Measurements from ENCODE around the gene MOB1A. TPM values are rescaled to one million over a fixed set of nuclear protein-coding genes. Genes with fewer than 3 reads are reported as not detected.

MOB1A gene
- total and polyA plus RNA-seq, 2 donors from 2014 or later: 36.2 to 117 TPM

GRCh38 chr2:74226648-74227213, 48.1 kb upstream of the MOB1A start:
- intact Hi-C loops (cut with DNase I): no loop called here
- peaks cover 0 to 5% (median 0%) of the 10 kb centered on the region in 3 donors for H3K4me1 ChIP-seq (ENCODE audit: control insufficient read depth in 2 of 3, insufficient read depth in 2 of 3, low read depth in 1 of 3, low read length in 3 of 3)
- no peaks in the 10 kb centered on the region for H3K36me3 ChIP-seq (ENCODE audit: control insufficient read depth in 2 of 3, insufficient read depth in 3 of 3, low read length in 3 of 3)
- H3K9ac ChIP-seq (ENCODE audit: low read length in 3 of 3): no peak overlapping the region
- no peaks in the 10 kb centered on the region for H3K27me3 ChIP-seq (ENCODE audit: control insufficient read depth, insufficient read depth, low read length)
- H3K9me3 ChIP-seq (ENCODE audit: control insufficient read depth in 2 of 3, insufficient read depth in 1 of 3, low read length in 3 of 3): no peaks in the 10 kb centered on the region
- TF ChIP-seq CTCF (IDR thresholded peaks at IDR 0.05; ENCODE audit: borderline replicate concordance, extremely low read depth, insufficient read depth): no peak
- DNase-seq (peak in 1 of 5 donors; percentile 7), FAIRE-seq (no peak)
- peak overlapping the region in 1 of 2 donors; percentile 5 for H3K27ac ChIP-seq (ENCODE audit: low read depth in 2 of 2, low read length in 2 of 2)
- no peak overlapping the region for H3K4me3 ChIP-seq (ENCODE audit: low read length in 3 of 3)

- no peak for TF ChIP-seq CTCF (IDR thresholded peaks at IDR 0.05; ENCODE audit: borderline replicate concordance, extremely low read depth, insufficient read depth)
- FAIRE-seq (no peak), DNase-seq (no peak)
- H3K27ac ChIP-seq (ENCODE audit: low read depth in 2 of 2, low read length in 2 of 2): no peak overlapping the region
- no peak overlapping the region for H3K4me3 ChIP-seq (ENCODE audit: low read length in 3 of 3)
- no peaks in the 10 kb centered on the region for H3K9me3 ChIP-seq (ENCODE audit: control insufficient read depth in 2 of 3, insufficient read depth in 1 of 3, low read length in 3 of 3)
- intact Hi-C loops (cut with DNase I): no loop called here
- no peak overlapping the region for H3K9ac ChIP-seq (ENCODE audit: low read length in 3 of 3)
- H3K27me3 ChIP-seq (ENCODE audit: control insufficient read depth, insufficient read depth, low read length): no peaks in the 10 kb centered on the region
- H3K4me1 ChIP-seq (ENCODE audit: control insufficient read depth in 2 of 3, insufficient read depth in 2 of 3, low read depth in 1 of 3, low read length in 3 of 3): peaks cover 0 to 5% (median 0%) of the 10 kb centered on the region in 3 donors
- H3K36me3 ChIP-seq (ENCODE audit: control insufficient read depth in 2 of 3, insufficient read depth in 3 of 3, low read length in 3 of 3): no peaks in the 10 kb centered on the region
These were observed 47.2 kb upstream of the MOB1A start for GRCh38 chr2:74225698-74226459.

GRCh38 chr2:74223941-74224770, 45.5 kb upstream of the MOB1A start:
- Histone ChIP-seq H3K9ac (ENCODE audit: low read length in 3 of 3) (no peak overlapping the region), H3K27me3 (ENCODE audit: control insufficient read depth, insufficient read depth, low read length) (no peaks in the 10 kb centered on the region), H3K4me1 (ENCODE audit: control insufficient read depth in 2 of 3, insufficient read depth in 2 of 3, low read depth in 1 of 3, low read length in 3 of 3) (peaks cover 0 to 5% (median 0%) of the 10 kb centered on the region in 3 donors), H3K9me3 (ENCODE audit: control insufficient read depth in 2 of 3, insufficient read depth in 1 of 3, low read length in 3 of 3) (no peaks in the 10 kb centered on the region), H3K27ac (ENCODE audit: low read depth in 2 of 2, low read length in 2 of 2) (no peak overlapping the region), H3K36me3 (ENCODE audit: control insufficient read depth in 2 of 3, insufficient read depth in 3 of 3, low read length in 3 of 3) (no peaks in the 10 kb centered on the region), H3K4me3 (ENCODE audit: low read length in 3 of 3) (no peak overlapping the region)
- FAIRE-seq (no peak), DNase-seq (no peak)
- TF ChIP-seq CTCF (IDR thresholded peaks at IDR 0.05; ENCODE audit: borderline replicate concordance, extremely low read depth, insufficient read depth): no peak
- intact Hi-C loops (cut with DNase I): no loop called here

Measured in kidney (tissue), 14 donors.